Raji (cell line): ENCODE measurements around the gene MPEG1.

Experiments used
- POLR2A ChIP-seq: IDR thresholded peaks from 2 replicates; pipeline ENCODE4 v1.6.1; 2011; ENCODE audit warnings: low read depth, low read length, control low read depth; ENCODE audit not compliant: insufficient read depth

Gene MPEG1

DNA sequence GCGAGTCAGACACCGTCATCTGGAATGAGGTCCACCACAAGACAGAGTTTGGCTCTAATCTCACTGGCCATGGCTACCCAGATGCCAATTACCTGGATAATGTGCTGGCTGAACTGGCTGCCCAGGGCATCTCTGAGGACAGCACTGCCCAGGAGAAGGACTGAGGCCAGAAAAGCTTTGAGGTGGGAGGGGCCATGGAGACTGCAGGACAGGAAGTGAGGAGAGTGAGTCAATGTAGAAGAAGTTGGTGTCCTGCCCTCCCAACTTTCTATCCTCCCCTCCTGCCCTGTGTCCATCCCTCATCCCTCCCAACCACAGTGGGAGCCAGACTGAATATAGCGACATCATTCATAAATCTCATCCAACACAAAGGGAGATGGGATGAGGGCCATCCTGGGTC is 8.0 kb downstream of the MPEG1 start:
- TF ChIP-seq POLR2A = no peak

DNA sequence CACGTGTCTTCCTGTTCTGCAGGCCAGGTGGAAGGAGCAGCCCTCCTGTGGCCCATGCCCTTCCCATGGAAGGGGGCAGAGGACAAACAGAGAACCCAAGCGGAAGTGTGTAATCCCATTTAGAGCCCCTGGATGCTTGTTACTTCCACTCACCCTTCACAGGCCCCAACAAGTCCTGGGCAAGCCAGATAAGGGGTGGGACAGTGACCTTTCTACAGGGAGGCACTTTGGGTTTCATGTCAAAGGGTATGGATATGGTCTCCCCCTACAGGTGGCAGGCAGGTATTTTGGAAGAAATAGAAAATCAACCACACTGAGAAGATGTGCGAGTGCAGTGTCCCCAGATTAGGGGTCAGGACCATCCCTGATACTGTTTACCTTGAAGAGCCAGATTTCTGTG is 11.4 kb downstream of the MPEG1 start:
- TF ChIP-seq POLR2A = no peak

DNA sequence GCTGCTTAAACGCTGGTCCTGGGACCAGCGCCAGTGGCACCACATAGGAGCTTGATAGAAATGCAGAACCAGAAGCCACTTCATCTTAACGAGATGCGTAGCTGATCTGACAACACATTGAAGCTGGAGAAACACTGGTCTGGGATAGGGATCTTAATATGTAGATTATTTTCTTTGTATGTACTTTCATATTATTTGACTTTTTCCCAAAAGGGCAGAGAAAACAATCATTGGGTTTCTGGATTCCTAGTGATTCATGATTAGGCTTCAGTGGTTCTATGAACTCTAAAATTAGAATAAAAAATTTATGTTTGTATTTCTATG is 12.3 kb downstream of the MPEG1 start:
- no peak for TF ChIP-seq POLR2A

DNA sequence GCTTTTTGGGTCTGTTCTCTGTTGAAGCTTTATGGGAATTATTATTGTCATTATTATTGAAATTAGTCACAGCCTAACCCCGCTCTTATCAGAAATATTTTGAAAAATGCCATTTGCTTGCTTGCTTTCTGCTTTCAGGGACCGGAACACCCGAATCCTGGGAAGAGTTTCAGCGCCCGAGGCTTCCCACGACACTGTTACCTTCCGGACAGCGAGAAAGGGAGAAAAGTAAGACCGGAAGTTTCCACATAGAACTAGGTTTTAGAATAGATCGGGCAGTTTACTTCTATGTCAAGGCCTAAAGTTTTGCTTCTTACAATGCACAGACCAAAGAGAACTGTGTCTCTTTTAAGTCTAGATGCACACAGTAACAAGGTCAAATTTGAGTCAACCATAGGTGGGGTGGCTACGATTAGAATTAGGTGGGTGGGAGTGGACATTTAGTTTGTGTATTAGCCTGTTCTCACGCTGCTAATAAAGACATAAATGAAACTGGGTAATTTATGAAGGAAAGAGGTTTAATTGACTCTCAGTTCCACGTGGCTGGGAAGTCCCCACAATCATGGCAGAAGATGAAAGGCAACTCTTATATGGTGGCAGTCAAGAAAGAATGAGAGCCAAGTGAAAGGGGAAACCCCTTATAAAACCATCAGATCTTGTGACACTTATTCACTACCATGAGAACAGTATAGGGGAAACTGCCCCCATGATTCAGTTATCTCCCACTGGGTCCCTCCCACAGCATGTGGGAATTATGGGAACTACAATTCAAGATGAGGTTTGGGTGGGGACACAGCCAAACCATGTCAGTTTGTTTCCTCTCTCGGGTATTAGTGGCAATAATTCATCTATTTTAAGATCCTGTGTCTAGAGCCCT is 12.9 kb downstream of the MPEG1 start:
- no peak for TF ChIP-seq POLR2A

DNA sequence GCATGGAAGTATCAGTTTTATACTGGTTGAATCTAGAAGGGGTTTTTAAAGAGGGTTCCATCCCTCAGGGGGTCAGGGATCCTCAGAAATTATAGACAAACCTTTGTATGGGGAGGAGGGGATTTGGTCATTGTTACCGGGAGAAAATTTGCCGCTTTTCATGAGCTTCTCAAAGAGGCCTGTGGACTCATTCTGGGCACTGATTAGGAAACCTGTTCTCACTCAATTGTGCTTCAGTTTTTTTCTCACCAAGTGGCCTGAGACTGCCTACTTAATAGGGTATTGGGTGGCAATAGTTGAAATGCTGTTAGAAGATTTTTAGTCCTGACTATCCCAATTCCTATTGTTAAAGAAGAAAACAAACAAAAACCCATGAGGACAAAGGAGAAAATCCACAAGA is 14.0 kb downstream of the MPEG1 start:
- TF ChIP-seq POLR2A = no peak

DNA sequence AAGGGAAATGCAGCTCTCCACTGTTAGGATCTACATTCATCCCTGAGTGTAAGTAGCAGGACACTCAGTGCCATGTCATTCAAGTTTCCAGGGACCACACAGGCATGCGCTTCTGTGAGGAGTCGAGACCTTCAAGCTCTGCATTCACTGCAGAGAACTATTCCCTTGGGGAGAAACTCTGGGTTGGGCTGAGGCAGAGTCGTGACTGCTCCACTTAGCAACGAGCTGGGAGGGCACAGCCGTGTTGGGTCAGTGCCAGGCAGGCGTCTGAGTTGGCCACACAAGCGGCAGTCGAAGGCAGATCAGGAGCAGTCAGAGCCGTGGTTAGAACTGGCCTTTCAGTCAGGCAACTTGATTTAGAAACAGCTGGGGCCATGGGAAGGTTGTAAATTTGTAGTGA is 14.7 kb downstream of the MPEG1 start:
- no peak for TF ChIP-seq POLR2A

DNA sequence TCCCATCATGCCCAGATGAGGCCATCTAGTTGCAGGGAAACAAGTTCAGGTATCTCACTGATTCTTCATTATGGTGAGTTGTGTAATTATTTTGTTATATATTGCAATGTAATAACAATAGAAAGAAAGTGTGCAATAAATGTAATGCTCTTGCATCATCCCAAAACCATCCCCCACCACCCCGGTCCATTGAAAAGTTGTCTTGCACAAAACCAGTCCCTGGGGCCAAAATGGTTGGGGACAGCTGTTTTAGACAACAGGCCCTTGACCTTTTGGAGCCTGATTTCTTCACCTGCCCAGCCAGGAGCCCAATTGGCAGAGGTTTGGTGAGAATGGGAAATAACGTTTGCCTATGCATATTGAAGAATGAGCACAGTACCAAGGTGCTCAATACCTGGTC is 15.9 kb downstream of the MPEG1 start:
- no peak for TF ChIP-seq POLR2A

DNA sequence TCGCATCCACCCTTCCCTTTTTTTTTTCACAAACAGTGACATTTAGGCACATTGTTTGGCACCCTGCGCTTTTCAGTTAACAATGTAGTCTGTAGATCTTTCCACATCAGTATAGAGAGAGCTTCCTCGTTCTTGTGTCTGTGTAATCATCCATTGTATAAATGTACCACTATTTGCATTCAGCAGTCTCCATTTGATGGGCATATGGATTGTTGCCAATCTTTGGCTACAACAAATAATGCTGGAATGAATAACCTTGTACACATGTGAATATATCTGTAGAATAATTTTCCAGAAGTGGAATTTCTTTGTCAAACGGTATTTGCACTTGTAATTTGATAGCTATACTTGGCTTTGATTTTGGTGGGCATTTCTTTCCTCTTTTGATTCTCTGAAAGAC is 17.1 kb downstream of the MPEG1 start:
- TF ChIP-seq POLR2A = no peak

DNA sequence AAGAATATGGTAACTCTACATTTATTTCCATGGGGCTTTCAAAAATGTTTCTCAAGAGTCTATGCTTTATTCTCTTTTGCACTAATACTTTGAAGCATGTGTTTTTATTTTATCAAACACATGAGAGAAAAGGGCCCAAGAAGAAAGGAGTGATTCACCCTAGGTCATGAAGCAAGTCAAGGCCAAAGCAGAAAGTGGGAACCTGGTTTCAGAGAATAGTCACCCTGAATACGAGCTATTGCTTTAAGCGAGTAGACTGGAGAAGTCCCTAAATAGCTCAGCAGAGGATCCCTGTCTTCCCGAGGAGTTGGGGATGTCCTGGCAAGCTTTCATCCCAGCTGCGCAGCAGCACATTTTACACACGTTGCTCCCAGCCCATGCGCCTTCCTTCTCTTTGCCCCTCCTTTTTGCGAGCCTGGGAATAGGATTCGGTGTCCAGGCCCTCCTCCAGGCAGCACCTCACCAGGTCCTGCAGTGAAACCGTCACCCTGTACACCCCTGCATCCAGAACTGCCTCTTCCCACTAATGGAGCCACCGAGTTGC is 19.1 kb downstream of the MPEG1 start:
- no peak for TF ChIP-seq POLR2A

DNA sequence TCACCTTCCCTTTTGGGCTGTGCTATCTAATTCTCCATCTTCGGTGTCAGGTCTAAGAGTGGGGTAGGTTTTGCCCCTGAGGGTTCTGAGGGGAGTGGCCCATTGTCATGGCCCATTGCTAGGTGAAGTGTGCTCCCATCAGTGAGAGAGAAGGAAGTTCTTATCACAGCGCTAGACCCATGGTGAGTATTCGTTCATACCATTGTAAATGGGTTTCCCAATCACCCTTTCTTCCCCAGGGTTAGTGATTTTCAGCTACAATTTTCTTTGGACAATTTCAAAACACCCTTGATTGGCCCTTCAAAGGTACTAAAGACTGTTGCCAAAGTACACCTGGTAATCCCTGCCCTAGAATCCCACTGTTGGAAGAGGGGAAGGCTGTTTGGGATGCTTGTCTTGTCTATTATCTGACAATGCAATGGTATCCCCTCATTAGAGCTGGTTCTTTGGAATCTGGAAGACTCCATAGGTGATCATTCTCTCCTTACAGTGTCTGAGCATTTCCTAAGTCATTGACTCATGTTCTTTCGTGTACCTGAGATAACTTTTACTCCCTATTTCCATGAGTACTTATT is 20.2 kb downstream of the MPEG1 start:
- no peak for TF ChIP-seq POLR2A

DNA sequence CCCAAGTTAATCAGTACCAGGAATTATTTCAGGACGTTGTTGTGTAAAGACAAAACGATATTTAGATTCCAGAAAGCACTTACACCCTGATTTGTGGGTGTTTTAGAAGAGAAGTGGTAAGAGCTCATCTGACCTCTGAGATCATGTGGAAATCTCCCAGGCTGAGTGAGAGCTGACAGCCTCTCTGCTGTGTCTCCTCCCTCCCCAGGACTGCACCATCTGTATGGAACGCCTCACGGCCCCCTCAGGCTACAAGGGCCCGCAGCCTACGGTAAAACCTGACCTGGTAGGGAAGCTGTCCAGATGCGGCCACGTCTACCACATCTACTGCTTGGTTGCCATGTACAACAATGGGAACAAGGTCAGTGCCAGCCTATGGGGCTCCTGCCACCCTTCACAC is 20.8 kb downstream of the MPEG1 start:
- no peak for TF ChIP-seq POLR2A

DNA sequence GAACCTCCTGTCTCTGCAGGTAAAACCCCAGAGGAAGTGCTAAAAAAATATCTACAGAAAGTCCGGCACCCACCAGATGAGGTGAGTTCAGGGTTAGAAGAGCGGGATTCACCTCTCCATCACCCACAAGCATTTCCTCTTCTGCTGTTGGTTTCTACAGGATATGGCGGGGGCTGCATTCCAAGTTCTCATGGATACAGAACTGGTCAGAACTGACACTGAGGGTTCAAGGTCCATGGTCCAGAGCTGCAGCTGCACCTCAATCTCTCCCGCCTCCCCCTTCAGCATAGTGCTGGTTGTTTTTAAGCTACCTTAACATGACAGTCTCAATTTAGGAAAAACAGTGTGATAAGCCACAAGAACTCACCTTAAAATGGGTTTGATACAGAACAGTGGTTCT is 21.6 kb downstream of the MPEG1 start:
- TF ChIP-seq POLR2A = no peak

DNA sequence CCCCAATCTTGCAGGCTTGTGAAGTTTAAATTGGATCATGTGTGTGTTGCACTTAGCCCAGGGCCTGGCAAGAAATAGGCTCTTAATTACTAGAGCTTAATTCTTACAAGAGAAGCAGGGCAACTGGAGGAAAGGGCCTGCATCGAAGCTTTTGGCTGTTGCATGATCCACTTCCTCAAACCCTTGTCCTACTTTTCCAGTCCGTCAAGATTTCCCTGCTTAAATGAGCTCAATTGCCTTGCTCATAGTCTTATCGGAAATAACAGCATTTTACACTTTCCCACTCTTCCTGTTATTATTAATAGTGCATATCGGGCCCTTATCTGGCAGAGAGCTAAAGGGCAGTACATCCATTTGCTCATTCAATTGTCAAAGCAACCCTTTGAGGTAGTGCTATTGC is 22.7 kb downstream of the MPEG1 start:
- TF ChIP-seq POLR2A = no peak

DNA sequence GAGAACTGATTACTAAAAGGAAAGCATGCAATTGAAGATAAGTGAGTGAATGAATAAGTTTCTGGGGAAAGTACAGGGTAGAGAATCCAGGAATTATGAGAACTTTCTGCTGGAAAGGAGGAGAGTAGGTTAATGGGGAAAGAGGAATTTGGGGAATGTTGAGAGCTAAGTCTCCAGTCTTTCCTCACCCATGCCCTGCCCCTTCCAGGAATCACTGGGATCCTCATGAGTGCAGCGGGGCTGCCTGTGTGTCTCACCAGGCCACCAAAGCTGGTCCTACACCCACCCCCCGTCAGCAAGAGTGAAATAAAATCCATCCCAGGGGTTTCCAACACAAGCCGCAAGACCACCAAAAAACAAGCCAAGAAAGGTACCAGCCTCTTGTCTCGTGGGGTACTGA is 23.8 kb downstream of the MPEG1 start:
- no peak for TF ChIP-seq POLR2A

DNA sequence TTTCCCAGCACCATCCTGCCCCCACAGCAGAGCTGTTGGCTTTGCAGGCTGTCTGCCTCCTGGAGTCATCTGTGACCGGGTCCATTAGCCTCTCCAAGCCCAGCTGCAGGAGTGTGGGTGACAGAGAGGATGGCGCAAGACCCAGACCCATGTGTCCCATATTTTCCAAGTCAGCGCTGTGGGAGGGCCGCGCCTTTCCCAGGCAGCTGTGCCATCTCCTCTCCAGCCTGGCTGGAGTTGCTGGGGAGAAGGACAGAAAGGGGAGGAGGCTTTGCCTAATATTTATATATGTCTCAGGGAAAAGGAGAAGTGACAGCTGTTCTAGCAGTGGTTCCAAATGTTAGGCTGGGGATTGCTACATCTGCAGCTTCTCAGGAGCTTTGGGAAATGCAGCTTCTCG is 25.1 kb downstream of the MPEG1 start:
- no peak for TF ChIP-seq POLR2A

DNA sequence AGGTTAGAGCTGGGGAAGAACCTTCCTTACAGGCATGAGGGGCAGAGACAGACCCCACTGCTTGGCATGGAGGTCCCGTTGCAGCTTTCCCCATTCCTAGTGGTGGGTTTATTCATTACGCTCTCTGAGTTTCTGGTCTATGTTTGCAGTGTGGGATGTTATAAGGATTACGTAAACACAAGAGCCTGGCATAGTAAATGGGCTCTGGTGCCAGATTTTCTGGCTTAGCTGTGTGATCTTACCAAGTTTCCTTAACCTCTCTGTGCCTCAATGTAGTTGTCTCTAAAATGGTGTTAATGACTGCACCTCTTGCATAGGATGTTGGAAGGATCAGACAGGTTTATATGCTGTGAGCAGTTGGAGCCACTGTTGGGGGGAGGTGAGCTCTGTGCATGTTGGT is 25.7 kb downstream of the MPEG1 start:
- no peak for TF ChIP-seq POLR2A
